K562 (cell line): ENCODE measurements around the gene SLC6A13. TPM values are rescaled to one million over a fixed set of nuclear protein-coding genes. Genes with fewer than 3 reads are reported as not detected.

Experiments
- ATAC-seq: fragments of 200-7000 bp; cut with Tn5 transposase; 3 replicates; pipeline ENCODE4 v1.9.1; 2020; ENCODE audit warnings: moderate library complexity
- BruUV-seq: library from RNA; stranded (reverse); fragments of 400-500 nt; replicated peaks from 2 replicates; lab custom pipeline; 2021; lab: Mats Ljungman, UMichigan
- CTCF ChIA-PET: fragments of 300-600 bp; formaldehyde crosslinking; extraction: SDS; loops from one replicate; lab custom pipeline; 2021; ENCODE audit warnings: low intra/inter-chr PET ratio; lab: Yijun Ruan, JAX
- POLR2A ChIA-PET: fragments of 300-600, 350-650 bp; sonication (Branson Sonifier 250); formaldehyde crosslinking; extraction: SDS; loops from one replicate; lab custom pipeline; 2021; ENCODE audit warnings: antibody characterized with exemption, inconsistent platforms; lab: Yijun Ruan, JAX
- DNase-seq, 4 experiments: peaks; one replicate each; pipeline versions ENCODE4 v3.0.0 to v3.0.0-alpha.2; 2011 to 2018; ENCODE audit warnings: low spot score in 3 of 4, mixed read lengths in 3 of 4; ENCODE audit errors: extremely low read depth in 1 of 4
- FAIRE-seq: peaks from 2 replicates; lab custom pipeline; 2011; peaks lifted over from hg19 to GRCh38; lab: Jason Lieb, UNC
- H2AFZ ChIP-seq: 2 replicates; pipeline ENCODE4 v1.6.0; 2011; ENCODE audit warnings: low read depth, low read length, control low read depth, inconsistent platforms
- H3K27ac ChIP-seq: fragments of 200-600 bp; 3 replicates; pipeline ENCODE4 v1.8.0; 2011; ENCODE audit warnings: low read depth, mild to moderate bottlenecking, control low read depth, inconsistent platforms, low read length, moderate library complexity, mixed read lengths; ENCODE audit errors: extremely low read depth
- H3K27me3 ChIP-seq, 2 experiments: fragments of 300-600 bp in 1 of 2; 2 replicates in 1 of 2; 3 replicates in 1 of 2; pipeline versions ENCODE4 v1.6.0 to v1.8.0; 2011; ENCODE audit warnings: inconsistent platforms in 2 of 2, low read length in 2 of 2, mild to moderate bottlenecking in 1 of 2, mixed read lengths in 1 of 2, moderate library complexity in 1 of 2; ENCODE audit not compliant: control insufficient read depth in 2 of 2, insufficient read depth in 2 of 2
- H3K36me3 ChIP-seq: fragments of 300-600 bp; 3 replicates; pipeline ENCODE4 v1.8.0; 2011; ENCODE audit warnings: mild to moderate bottlenecking, low read length, inconsistent platforms; ENCODE audit not compliant: control insufficient read depth, insufficient read depth
- H3K4me1 ChIP-seq, 2 experiments: fragments of 200-600 bp in 1 of 2; replicated peaks in 1 of 2; 2 replicates in 1 of 2; 3 replicates in 1 of 2; pipeline versions ENCODE4 v1.5.1 to v1.8.0; 2011; ENCODE audit warnings: inconsistent platforms in 2 of 2, low read length in 2 of 2, mild to moderate bottlenecking in 1 of 2, mixed read lengths in 1 of 2, moderate library complexity in 1 of 2; ENCODE audit not compliant: control insufficient read depth in 2 of 2, insufficient read depth in 2 of 2
- H3K4me2 ChIP-seq: 2 replicates; pipeline ENCODE4 v1.6.1; 2011; ENCODE audit warnings: low read length, control low read depth, inconsistent platforms, mixed read lengths; ENCODE audit not compliant: insufficient read depth
- H3K4me3 ChIP-seq: fragments of 200-600 bp; sonication (generic), shearing (Covaris generic); 2 replicates; pipeline ENCODE4 v1.5.1; 2016; ENCODE audit warnings: control low read depth, inconsistent platforms
- H3K79me2 ChIP-seq: fragments of 200-600 bp; 3 replicates; pipeline ENCODE4 v1.8.0; 2011; ENCODE audit warnings: low read length, inconsistent platforms; ENCODE audit not compliant: control insufficient read depth, insufficient read depth
- H3K9ac ChIP-seq, 2 experiments: 2 replicates each; pipeline versions ENCODE4 v1.6.0 to v1.6.1; 2011; ENCODE audit warnings: low read depth in 2 of 2, low read length in 2 of 2, control low read depth in 1 of 2, inconsistent platforms in 1 of 2, mild to moderate bottlenecking in 1 of 2, mixed read lengths in 1 of 2; ENCODE audit not compliant: insufficient read depth in 1 of 2
- H3K9me1 ChIP-seq: one replicate; pipeline ENCODE4 v1.6.0; 2011; ENCODE audit warnings: inconsistent platforms, mild to moderate bottlenecking, low read length, moderate library complexity; ENCODE audit not compliant: control insufficient read depth, insufficient read depth
- H3K9me3 ChIP-seq: replicated peaks from 2 replicates; pipeline ENCODE4 v1.5.1; 2011; ENCODE audit warnings: low read depth, low read length, inconsistent platforms; ENCODE audit not compliant: control insufficient read depth, insufficient read depth
- H4K20me1 ChIP-seq: replicated peaks from 2 replicates; pipeline ENCODE4 v1.6.1; 2011; ENCODE audit warnings: low read length, inconsistent platforms, mixed read lengths; ENCODE audit not compliant: control insufficient read depth, insufficient read depth
- CLOCK ChIP-seq: fragments of 250-450 bp; sonication (Bioruptor Pico); IDR thresholded peaks from 2 replicates; pipeline ENCODE4 v1.4.0; 2020; ENCODE audit warnings: mild to moderate bottlenecking, moderate library complexity, borderline replicate concordance
- E2F3 ChIP-seq: fragments of 250-450 bp; sonication (Bioruptor Pico); IDR thresholded peaks from 2 replicates; pipeline ENCODE4 v1.4.0; 2020; ENCODE audit warnings: mild to moderate bottlenecking
- JUNB ChIP-seq: fragments of 450-650 bp; formaldehyde crosslinking; conservative IDR thresholded peaks from 2 replicates; pipeline ENCODE4 v1.4.0; 2020; ENCODE audit warnings: mild to moderate bottlenecking
- KDM1A ChIP-seq, 2 experiments: fragments of 450-650 bp; IDR thresholded peaks; 2 replicates each; pipeline ENCODE4 v1.6.1; 2016; ENCODE audit warnings: mild to moderate bottlenecking in 2 of 2
- MAZ ChIP-seq, 2 experiments: fragments of 450-650 bp in 1 of 2; sonication (generic) in 1 of 2; formaldehyde crosslinking; IDR thresholded peaks in 1 of 2; conservative IDR thresholded peaks in 1 of 2; 2 replicates each; pipeline versions ENCODE4 v1.4.0 to v1.5.0; 2020; ENCODE audit warnings: mild to moderate bottlenecking in 1 of 2, missing genetic modification reagents in 1 of 2
- RBFOX2 ChIP-seq: fragments of 200-400 bp; formaldehyde crosslinking; IDR thresholded peaks from 2 replicates; pipeline ENCODE4 v1.6.1; 2017; ENCODE audit warnings: low read depth, mild to moderate bottlenecking, low read length, moderate library complexity
- SIRT6 ChIP-seq: IDR thresholded peaks from one replicate; pipeline ENCODE4 v1.6.1; 2012; ENCODE audit warnings: low read depth, mild to moderate bottlenecking, control low read depth, inconsistent platforms, low read length, moderate library complexity
- SRSF1 ChIP-seq: fragments of 200-400 bp; formaldehyde crosslinking; IDR thresholded peaks from 2 replicates; pipeline ENCODE4 v1.6.1; 2017; ENCODE audit warnings: mild to moderate bottlenecking, low read depth, low read length, moderate library complexity
- XRCC4 ChIP-seq: IDR thresholded peaks from one replicate; pipeline ENCODE4 v1.6.1; 2011; ENCODE audit not compliant: insufficient read depth, insufficient read length; ENCODE audit errors: extremely low read depth
- ZMIZ1 ChIP-seq, 2 experiments: fragments of 150-350 bp in 1 of 2; IDR thresholded peaks; 2 replicates each; pipeline ENCODE4 v1.6.1; 2012 to 2016; ENCODE audit warnings: low read depth in 2 of 2, low read length in 2 of 2, mild to moderate bottlenecking in 1 of 2, moderate library complexity in 1 of 2
- ZNF134 ChIP-seq: fragments of 250-450 bp; sonication (Bioruptor Pico); conservative IDR thresholded peaks from 2 replicates; pipeline ENCODE4 v1.4.0; 2020
- ZNF253 ChIP-seq: fragments of 250-450 bp; sonication (Bioruptor Pico); conservative IDR thresholded peaks from 2 replicates; pipeline ENCODE4 v1.6.1; 2021; ENCODE audit warnings: mild to moderate bottlenecking
- whole genome bisulfite sequencing: fragments of 100-300 bp; shearing (Covaris generic); methylation state at CpG from one replicate; pipeline ENCODE4 v1.1.6; 2016; ENCODE audit warnings: low coverage, mixed read lengths; ENCODE audit not compliant: insufficient coverage; ENCODE audit errors: missing lambda C conversion rate; 5-methylcytosine and 5-hydroxymethylcytosine counted together
- in situ Hi-C: fragments of 300-500 bp; cut with MboI; formaldehyde crosslinking; loops from 4 replicates; pipeline ENCODE4 v1.15.0; 2018; ENCODE audit warnings: inconsistent platforms, mixed read lengths
- intact Hi-C: fragments of 100-400 bp; cut with micrococcal nuclease; formaldehyde crosslinking; loops from 2 replicates; pipeline ENCODE4 v1.14.2; 2022
- polyA plus RNA-seq, 8 experiments: library from polyadenylated mRNA; depleted of rRNA in 4 of 8; stranded (reverse) in 5 of 8; unstranded in 3 of 8; fragments of >200 nt; fragmentation: Nextera tagmentation in 2 of 8; fragmentation: Illumina TruSeq in 1 of 8; extraction: Ambion mirVana in 2 of 8; extraction: Trizol in 1 of 8; gene quantifications; 2 replicates each; pipeline versions ENCODE4 v1.2.1 to v1.2.3, GENCODE V29; 2011 to 2014; ENCODE audit warnings: inconsistent platforms in 1 of 8, missing spikeins in 1 of 8
- total RNA-seq, 7 experiments: library from RNA; depleted of rRNA in 6 of 7; stranded (reverse); fragments of >200 nt in 6 of 7; fragmentation: Illumina TruSeq in 2 of 7; extraction: Trizol in 2 of 7; gene quantifications; 2 replicates each; pipeline versions ENCODE4 v1.2.1 to v1.2.3, GENCODE V29; 2011 to 2021; ENCODE audit warnings: low replicate concordance in 1 of 7
- TF ChIP-seq, protein P1 (sequence below): sonication (generic); formaldehyde crosslinking; IDR thresholded peaks from 2 replicates; pipeline ENCODE4 v1.9.0; 2022; ENCODE audit warnings: mild to moderate bottlenecking, missing genetic modification reagents
- TF ChIP-seq, protein P2 (sequence below): fragments of 250-450 bp; sonication (Bioruptor Pico); IDR thresholded peaks from 2 replicates; pipeline ENCODE4 v1.5.0; 2020; ENCODE audit warnings: mild to moderate bottlenecking, borderline replicate concordance

Gene SLC6A13
- total and polyA plus RNA-seq, 9 of the 15 experiments (the other 6 are each of a cell fraction or from before 2014, with no cell fraction given): 0.06 to 0.33 (median 0.22) TPM; not detected in 4

DNA sequence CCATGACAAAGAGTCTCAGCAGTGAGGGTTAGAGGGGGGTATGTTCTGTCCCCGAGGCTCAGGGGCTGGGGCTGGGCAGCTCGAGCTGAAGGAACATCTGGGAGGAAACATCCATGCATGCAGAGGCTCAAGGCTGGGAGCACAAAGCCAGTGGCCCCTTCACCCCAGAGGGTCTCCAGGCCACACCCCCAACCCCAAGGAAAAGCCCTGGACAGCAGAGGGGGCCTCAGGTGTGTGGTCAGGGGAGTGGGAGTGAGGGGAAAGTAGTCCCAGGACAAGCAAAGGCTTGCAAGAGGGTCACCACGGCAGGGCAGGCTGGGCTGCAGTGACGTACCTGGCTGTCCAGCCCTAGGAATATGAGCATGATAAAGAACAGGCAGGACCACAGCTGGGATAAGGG lies 66.2 kb downstream of the SLC6A13 start:
- POLR2A ChIA-PET: no interaction called here
- Histone ChIP-seq H3K4me3 (no peak overlapping the region), H3K9ac (no peak overlapping the region), H3K4me1 (peaks cover 0 to 2% of the 10 kb centered on the region in 2 experiments; a peak in 3 of 5 replicates), H2AFZ (no peak overlapping the region), H3K9me3 (no peaks in the 10 kb centered on the region), H3K27me3 (peaks cover 9 to 52% of the 10 kb centered on the region in 2 experiments; a peak in 4 of 5 replicates), H3K79me2 (no peaks in the 10 kb centered on the region), H3K27ac (no peak overlapping the region), H3K36me3 (no peaks in the 10 kb centered on the region), H4K20me1 (peaks cover 4% of the 10 kb centered on the region; the same call in 1 of the 2 replicates), H3K4me2 (no peak overlapping the region), H3K9me1 (no peaks in the 10 kb centered on the region)
- CTCF ChIA-PET: no interaction called here
- WGBS: 0% methylated on average over 4 of the region's 4 CpGs
- in situ Hi-C loops (no loop called here), intact Hi-C loops (no loop called here)
- TF ChIP-seq, protein P1, sequence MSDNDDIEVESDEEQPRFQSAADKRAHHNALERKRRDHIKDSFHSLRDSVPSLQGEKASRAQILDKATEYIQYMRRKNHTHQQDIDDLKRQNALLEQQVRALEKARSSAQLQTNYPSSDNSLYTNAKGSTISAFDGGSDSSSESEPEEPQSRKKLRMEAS: no peak
- TF ChIP-seq JUNB (no peak), ZNF134 (no peak), CLOCK (CRISPR knock-in tag) (no peak), KDM1A (IDR thresholded peaks at IDR 0.05) (no peak), E2F3 (CRISPR knock-in tag) (no peak), RBFOX2 (no peak), ZNF253 (CRISPR knock-in tag) (no peak), SRSF1 (no peak), ZMIZ1 (IDR thresholded peaks at IDR 0.05; ENCODE audit: low read depth in 2 of 2, low read length in 2 of 2) (no peak), MAZ (CRISPR knock-in tag; conservative IDR thresholded peaks at IDR 0.05 in 1 of 2, IDR thresholded peaks at IDR 0.05 in 1 of 2) (no peak), SIRT6 (no peak), XRCC4 (no peak)
- TF ChIP-seq, protein P2, sequence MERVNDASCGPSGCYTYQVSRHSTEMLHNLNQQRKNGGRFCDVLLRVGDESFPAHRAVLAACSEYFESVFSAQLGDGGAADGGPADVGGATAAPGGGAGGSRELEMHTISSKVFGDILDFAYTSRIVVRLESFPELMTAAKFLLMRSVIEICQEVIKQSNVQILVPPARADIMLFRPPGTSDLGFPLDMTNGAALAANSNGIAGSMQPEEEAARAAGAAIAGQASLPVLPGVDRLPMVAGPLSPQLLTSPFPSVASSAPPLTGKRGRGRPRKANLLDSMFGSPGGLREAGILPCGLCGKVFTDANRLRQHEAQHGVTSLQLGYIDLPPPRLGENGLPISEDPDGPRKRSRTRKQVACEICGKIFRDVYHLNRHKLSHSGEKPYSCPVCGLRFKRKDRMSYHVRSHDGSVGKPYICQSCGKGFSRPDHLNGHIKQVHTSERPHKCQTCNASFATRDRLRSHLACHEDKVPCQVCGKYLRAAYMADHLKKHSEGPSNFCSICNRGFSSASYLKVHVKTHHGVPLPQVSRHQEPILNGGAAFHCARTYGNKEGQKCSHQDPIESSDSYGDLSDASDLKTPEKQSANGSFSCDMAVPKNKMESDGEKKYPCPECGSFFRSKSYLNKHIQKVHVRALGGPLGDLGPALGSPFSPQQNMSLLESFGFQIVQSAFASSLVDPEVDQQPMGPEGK (CRISPR knock-in tag): no peak
- DNase-seq: no peak
- no peak for ATAC-seq
- no peak for FAIRE-seq
- BruUV-seq: no TSS peak
